Measurements from ENCODE around the gene DIS3L.
"Not testable (repeated sequence)": the region's sequence is repeated elsewhere in the genome, so short reads cannot be mapped to it uniquely, and the experiment has no call there.

DIS3L gene

GRCh38 chr15:66308531-66308930 lies 15.2 kb downstream of the DIS3L start:
- no peak for DNase-seq (ENCODE audit: low read depth in 1 of 2, low spot score in 1 of 2)

- no peak for DNase-seq (ENCODE audit: low read depth in 1 of 2, low spot score in 1 of 2)
Observed at GRCh38 chr15:66309828-66310227, 16.5 kb downstream of the DIS3L start.

GRCh38 chr15:66310786-66311185 lies 17.4 kb downstream of the DIS3L start:
- DNase-seq (ENCODE audit: low read depth in 1 of 2, low spot score in 1 of 2) = no peak

- no peak for DNase-seq (ENCODE audit: low read depth in 1 of 2, low spot score in 1 of 2)
Observed at GRCh38 chr15:66312144-66312543, 18.8 kb downstream of the DIS3L start.

- DNase-seq (ENCODE audit: low read depth in 1 of 2, low spot score in 1 of 2) = no peak
Observed at GRCh38 chr15:66323312-66323928, 30.1 kb downstream of the DIS3L start.

GRCh38 chr15:66326051-66326450 lies 32.7 kb downstream of the DIS3L start:
- no peak for DNase-seq (ENCODE audit: low read depth in 1 of 2, low spot score in 1 of 2)

GRCh38 chr15:66327736-66328135 lies 34.4 kb downstream of the DIS3L start:
- DNase-seq (ENCODE audit: low read depth in 1 of 2, low spot score in 1 of 2) = no peak

GRCh38 chr15:66328771-66329170 lies 35.4 kb downstream of the DIS3L start:
- no peak for DNase-seq (ENCODE audit: low read depth in 1 of 2, low spot score in 1 of 2)

GRCh38 chr15:66348530-66348929 lies 55.2 kb downstream of the DIS3L start:
- DNase-seq (ENCODE audit: low read depth in 1 of 2, low spot score in 1 of 2) = not testable (repeated sequence)

GRCh38 chr15:66356077-66356358 lies 62.6 kb downstream of the DIS3L start:
- DNase-seq (ENCODE audit: low read depth in 1 of 2, low spot score in 1 of 2) = no peak

GRCh38 chr15:66356359-66357236 lies 63.2 kb downstream of the DIS3L start, which contains the start of gene TIPIN:
TIPIN (minus strand) TSS chr15:66356685; CDS start chr15:66352947, 3,738 bp downstream.
- DNase-seq (ENCODE audit: low read depth in 1 of 2, low spot score in 1 of 2) = peak; percentile 93 to 96

GRCh38 chr15:66359740-66360139 lies 66.4 kb downstream of the DIS3L start:
- no peak for DNase-seq (ENCODE audit: low read depth in 1 of 2, low spot score in 1 of 2)

- DNase-seq (ENCODE audit: low read depth in 1 of 2, low spot score in 1 of 2) = not testable (repeated sequence)
Observed at GRCh38 chr15:66361745-66362460, 68.5 kb downstream of the DIS3L start.

- DNase-seq (ENCODE audit: low read depth in 1 of 2, low spot score in 1 of 2) = no peak
Observed at GRCh38 chr15:66362776-66363175, 69.4 kb downstream of the DIS3L start.

- no peak for DNase-seq (ENCODE audit: low read depth in 1 of 2, low spot score in 1 of 2)
Observed at GRCh38 chr15:66364944-66365528, 71.7 kb downstream of the DIS3L start.

GRCh38 chr15:66369773-66370651 lies 76.6 kb downstream of the DIS3L start:
- peak in 1 of 2 donors; percentile 11 for DNase-seq (ENCODE audit: low read depth in 1 of 2, low spot score in 1 of 2)

GRCh38 chr15:66374179-66374578 lies 80.8 kb downstream of the DIS3L start:
- DNase-seq (ENCODE audit: low read depth in 1 of 2, low spot score in 1 of 2) = no peak

- no peak for DNase-seq (ENCODE audit: low read depth in 1 of 2, low spot score in 1 of 2)
Observed at GRCh38 chr15:66378814-66379430, 85.6 kb downstream of the DIS3L start.

GRCh38 chr15:66381376-66381775 lies 88.0 kb downstream of the DIS3L start:
- not testable (repeated sequence) for DNase-seq (ENCODE audit: low read depth in 1 of 2, low spot score in 1 of 2)
